H1 (cell line): ENCODE measurements around the gene PRKN. TPM values are rescaled to one million over a fixed set of nuclear protein-coding genes. Genes with fewer than 3 reads are reported as not detected.

ENCODE experiments used
- CTCF ChIA-PET: fragments of 300-600 bp; sonication (Branson Sonifier 250); formaldehyde crosslinking; loops from one replicate; lab custom pipeline; 2021; ENCODE audit not compliant: partially characterized antibody; lab: Charles Lee
- POLR2A ChIA-PET: fragments of 300-600 bp; sonication (Branson Sonifier 250); formaldehyde crosslinking; loops from one replicate; lab custom pipeline; 2021; ENCODE audit warnings: inconsistent platforms; ENCODE audit not compliant: partially characterized antibody; lab: Charles Lee
- DNase-seq, 2 experiments: peaks; one replicate each; pipeline versions ENCODE4 v3.0.0 to v3.0.0-alpha.2; 2010 to 2022; ENCODE audit warnings: low spot score in 2 of 2, low read depth in 1 of 2, mixed read lengths in 1 of 2
- FAIRE-seq: peaks from 2 replicates; lab custom pipeline; 2011; peaks lifted over from hg19 to GRCh38; lab: Jason Lieb, UNC
- H2AFZ ChIP-seq: 2 replicates; pipeline ENCODE4 v1.8.1; 2012; ENCODE audit warnings: low read length, inconsistent platforms
- H2AK5ac ChIP-seq: 2 replicates; pipeline ENCODE4 v1.6.1; 2013; ENCODE audit warnings: low read depth, low read length
- H2BK120ac ChIP-seq: replicated peaks from 2 replicates; pipeline ENCODE3; 2013; ENCODE audit warnings: low read depth, low read length, inconsistent platforms
- H2BK12ac ChIP-seq: 2 replicates; pipeline ENCODE4 v1.6.1; 2013; ENCODE audit warnings: low read depth, low read length
- H2BK15ac ChIP-seq: 2 replicates; pipeline ENCODE4 v1.6.1; 2013; ENCODE audit warnings: low read length
- H2BK20ac ChIP-seq: 2 replicates; pipeline ENCODE4 v1.6.1; 2013; ENCODE audit warnings: low read length
- H2BK5ac ChIP-seq: 2 replicates; pipeline ENCODE4 v1.6.1; 2013; ENCODE audit warnings: low read depth, low read length
- H3K14ac ChIP-seq: 2 replicates; pipeline ENCODE4 v1.6.1; 2013; ENCODE audit warnings: inconsistent platforms; ENCODE audit not compliant: insufficient read length
- H3K18ac ChIP-seq: 2 replicates; pipeline ENCODE4 v1.6.1; 2013; ENCODE audit warnings: low read length; ENCODE audit errors: extremely low read depth
- H3K23ac ChIP-seq: 2 replicates; pipeline ENCODE4 v1.6.1; 2013; ENCODE audit warnings: inconsistent platforms; ENCODE audit not compliant: insufficient read length
- H3K23me2 ChIP-seq: 2 replicates; pipeline ENCODE4 v1.6.1; 2013; ENCODE audit warnings: low read depth, low read length
- H3K27ac ChIP-seq: 2 replicates; pipeline ENCODE4 v1.6.1; 2011; ENCODE audit warnings: low read depth, low read length, inconsistent platforms
- H3K27me3 ChIP-seq, 4 experiments: replicated peaks in 1 of 4; 1 replicate in 1 of 4; 2 replicates in 3 of 4; pipeline versions ENCODE4 v1.6.1 to v1.8.1; 2011 to 2013; ENCODE audit warnings: low read length in 3 of 4, mild to moderate bottlenecking in 3 of 4, inconsistent platforms in 2 of 4, mixed read lengths in 2 of 4, moderate library complexity in 1 of 4; ENCODE audit not compliant: control insufficient read depth in 3 of 4, insufficient read depth in 3 of 4; ENCODE audit errors: extremely low read depth in 1 of 4
- H3K36me3 ChIP-seq, 4 experiments: 2 replicates each; pipeline versions ENCODE4 v1.6.1 to v1.8.1; 2011 to 2013; ENCODE audit warnings: mild to moderate bottlenecking in 4 of 4, low read length in 3 of 4, moderate library complexity in 2 of 4, control low read depth in 1 of 4, inconsistent platforms in 1 of 4; ENCODE audit not compliant: insufficient read depth in 4 of 4, control insufficient read depth in 2 of 4
- H3K4ac ChIP-seq: replicated peaks from 2 replicates; pipeline ENCODE3; 2013; ENCODE audit warnings: low read length, low read depth, mixed read lengths, inconsistent platforms; ENCODE audit not compliant: insufficient read length
- H3K4me1 ChIP-seq, 4 experiments: replicated peaks in 1 of 4; 1 replicate in 1 of 4; 2 replicates in 3 of 4; pipeline versions ENCODE4 v1.6.1 to v1.8.1; 2011 to 2013; ENCODE audit warnings: low read length in 3 of 4, inconsistent platforms in 2 of 4, mixed read lengths in 1 of 4; ENCODE audit not compliant: insufficient read depth in 4 of 4, control insufficient read depth in 3 of 4
- H3K4me2 ChIP-seq, 2 experiments: 2 replicates each; pipeline versions ENCODE4 v1.6.1 to v1.8.1; 2011 to 2013; ENCODE audit warnings: low read depth in 2 of 2, low read length in 2 of 2, control low read depth in 1 of 2, inconsistent platforms in 1 of 2, mild to moderate bottlenecking in 1 of 2; ENCODE audit not compliant: insufficient read depth in 1 of 2
- H3K4me3 ChIP-seq, 4 experiments: fragments of 200-600, 300-600 bp in 1 of 4; sonication (generic), shearing (Covaris generic), sonication (Bioruptor Twin) in 1 of 4; 2 replicates each; pipeline versions ENCODE4 v1.5.1 to v1.8.1; 2011 to 2016; ENCODE audit warnings: low read length in 4 of 4, low read depth in 3 of 4, control low read depth in 2 of 4, inconsistent platforms in 2 of 4, mild to moderate bottlenecking in 2 of 4, mixed read lengths in 1 of 4, moderate library complexity in 1 of 4; ENCODE audit not compliant: insufficient read depth in 2 of 4; ENCODE audit errors: extremely low read depth in 1 of 4
- H3K56ac ChIP-seq: replicated peaks from 2 replicates; pipeline ENCODE3; 2013; ENCODE audit warnings: low read depth, mild to moderate bottlenecking, mixed read lengths, low read length, inconsistent platforms; ENCODE audit not compliant: insufficient read length
- H3K79me1 ChIP-seq: 2 replicates; pipeline ENCODE4 v1.6.1; 2013; ENCODE audit warnings: low read depth, low read length, control low read depth
- H3K79me2 ChIP-seq, 2 experiments: 2 replicates each; pipeline versions ENCODE4 v1.6.1 to v1.8.1; 2012 to 2013; ENCODE audit warnings: low read length in 2 of 2, mild to moderate bottlenecking in 2 of 2, inconsistent platforms in 1 of 2; ENCODE audit not compliant: insufficient read depth in 2 of 2, control insufficient read depth in 1 of 2
- H3K9ac ChIP-seq, 4 experiments: replicated peaks in 1 of 4; 1 replicate in 1 of 4; 2 replicates in 3 of 4; pipeline versions ENCODE4 v1.6.1 to v1.8.1; 2011 to 2013; ENCODE audit warnings: low read depth in 3 of 4, low read length in 3 of 4, control low read depth in 2 of 4, mild to moderate bottlenecking in 2 of 4, moderate library complexity in 2 of 4, inconsistent platforms in 1 of 4; ENCODE audit errors: extremely low read depth in 1 of 4
- H3K9me3 ChIP-seq, 2 experiments: 2 replicates each; pipeline versions ENCODE4 v1.6.1 to v1.8.1; 2012 to 2013; ENCODE audit warnings: mild to moderate bottlenecking in 2 of 2, moderate library complexity in 2 of 2, control low read depth in 1 of 2, inconsistent platforms in 1 of 2, low read depth in 1 of 2, low read length in 1 of 2, mixed read lengths in 1 of 2; ENCODE audit not compliant: insufficient read depth in 2 of 2
- H4K20me1 ChIP-seq, 2 experiments: replicated peaks in 1 of 2; 2 replicates each; pipeline versions ENCODE3 to v1.8.1; 2011 to 2013; ENCODE audit warnings: inconsistent platforms in 2 of 2, low read length in 2 of 2, mild to moderate bottlenecking in 1 of 2; ENCODE audit not compliant: insufficient read depth in 2 of 2, control insufficient read depth in 1 of 2
- H4K5ac ChIP-seq: 2 replicates; pipeline ENCODE4 v1.6.1; 2013; ENCODE audit warnings: low read length, low read depth, mixed read lengths, inconsistent platforms; ENCODE audit not compliant: insufficient read length
- H4K8ac ChIP-seq: 2 replicates; pipeline ENCODE4 v1.8.0; 2013; ENCODE audit warnings: mild to moderate bottlenecking, moderate library complexity, low read length, inconsistent platforms; ENCODE audit not compliant: insufficient read depth; ENCODE audit errors: extremely low read depth
- H4K91ac ChIP-seq: replicated peaks from 2 replicates; pipeline ENCODE3; 2013; ENCODE audit warnings: low read length, mixed read lengths, inconsistent platforms; ENCODE audit not compliant: insufficient read length
- ATF2 ChIP-seq: IDR thresholded peaks from 2 replicates; pipeline ENCODE4 v1.6.1; 2012; ENCODE audit warnings: low read length, inconsistent platforms
- GABPA ChIP-seq: IDR thresholded peaks from 2 replicates; pipeline ENCODE4 v1.6.1; 2011; ENCODE audit warnings: mild to moderate bottlenecking, low read length, moderate library complexity, borderline replicate concordance; ENCODE audit not compliant: insufficient read depth
- HDAC2 ChIP-seq, 2 experiments: fragments of 300-600 bp in 1 of 2; sonication (generic) in 1 of 2; IDR thresholded peaks; 2 replicates each; pipeline ENCODE4 v1.6.1; 2011 to 2012; ENCODE audit warnings: low read depth in 2 of 2, low read length in 2 of 2, mild to moderate bottlenecking in 2 of 2, moderate library complexity in 2 of 2, borderline replicate concordance in 1 of 2, inconsistent platforms in 1 of 2
- JUN ChIP-seq: IDR thresholded peaks from 2 replicates; pipeline ENCODE4 v1.6.1; 2011; ENCODE audit warnings: low read depth, mild to moderate bottlenecking, improper control_type of control experiment, low read length
- TAF7 ChIP-seq: optimal IDR thresholded peaks from 2 replicates; pipeline ENCODE3; 2011; ENCODE audit warnings: low read depth, mild to moderate bottlenecking, inconsistent platforms, low read length, moderate library complexity, borderline replicate concordance
- TCF12 ChIP-seq: IDR thresholded peaks from 2 replicates; pipeline ENCODE4 v1.6.1; 2011; ENCODE audit warnings: low read depth, mild to moderate bottlenecking, low read length
- WGBS, 2 experiments: shearing (Covaris generic) in 1 of 2; methylation state at CpG; one replicate each; pipeline versions ENCODE4 v1.1.6 to v1.1.7; 2013 to 2015; ENCODE audit warnings: low lambda C conversion rate in 2 of 2, mixed read lengths in 2 of 2, inconsistent platforms in 1 of 2, low coverage in 1 of 2, missing lambda C conversion rate in 1 of 2; ENCODE audit not compliant: insufficient replicate concordance in 2 of 2, insufficient coverage in 1 of 2, insufficient read length in 1 of 2; ENCODE audit errors: extremely low coverage in 1 of 2, missing lambda C conversion rate in 1 of 2; 5-methylcytosine and 5-hydroxymethylcytosine counted together
- polyA plus RNA-seq, 7 experiments: library from polyadenylated mRNA; depleted of rRNA in 3 of 7; stranded (reverse) in 5 of 7; unstranded in 2 of 7; fragments of >200 nt in 5 of 7; fragments of 200-250 nt in 2 of 7; gene quantifications; 1 replicate in 5 of 7; 2 replicates in 1 of 7; 4 replicates in 1 of 7; pipeline versions ENCODE4 v1.2.1 to v1.2.3, GENCODE V29; 2011 to 2013; ENCODE audit warnings: missing spikeins in 2 of 7, mixed read lengths in 2 of 7
- total RNA-seq: library from RNA; stranded (reverse); fragmentation: NEBNext Ultra II Directional; extraction: Animal tissue kit (Norgen Biotek cat#: 25700); gene quantifications from 2 replicates; pipeline ENCODE4 v1.2.1, GENCODE V29; 2021

PRKN gene
- total and polyA plus RNA-seq, 2 of the 8 experiments (the other 6 are each of a cell fraction or from before 2014, with no cell fraction given): 0.13 to 0.29 TPM

- DNase-seq (no peak), FAIRE-seq (no peak)
- H4K5ac ChIP-seq: no peak overlapping the region
- H4K91ac ChIP-seq: no peak overlapping the region
- peaks cover 8% of the 10 kb centered on the region; the same call in 1 of the 2 replicates for H3K23me2 ChIP-seq
- no peak overlapping the region for H3K9ac ChIP-seq
- no peaks in the 10 kb centered on the region for H3K79me1 ChIP-seq
- no peaks in the 10 kb centered on the region for H3K4me1 ChIP-seq
- H4K8ac ChIP-seq: no peak overlapping the region
- no peak overlapping the region for H2BK120ac ChIP-seq
- no peaks in the 10 kb centered on the region for H3K27me3 ChIP-seq
- no peak overlapping the region for H3K14ac ChIP-seq
- no peak overlapping the region for H2BK5ac ChIP-seq
- CTCF ChIA-PET: interaction anchor here (0.9 to 2.3 kb wide), 4 partner anchors 11 to 226 kb away, joined by 3 to 11 read pairs (median 6); no protein-coding TSS in a partner anchor
- H3K9me3 ChIP-seq: peaks cover 2 to 6% of the 10 kb centered on the region in 2 experiments; a peak in 2 of 4 replicates
- no peak overlapping the region for H3K18ac ChIP-seq
- no peaks in the 10 kb centered on the region for H4K20me1 ChIP-seq
- no peak overlapping the region for H2BK20ac ChIP-seq
- POLR2A ChIA-PET: no interaction called here
- no peak overlapping the region for H2BK15ac ChIP-seq
- no peak overlapping the region for H3K4me2 ChIP-seq
- no peak overlapping the region for H3K23ac ChIP-seq
- 76% methylated on average over 2 of the region's 2 CpGs; no CpG with 5 or more reads in 1 of the 2 experiments for WGBS, 2 experiments
- H3K4me3 ChIP-seq: no peak overlapping the region
- no peak overlapping the region for H2AK5ac ChIP-seq
- H2BK12ac ChIP-seq: no peak overlapping the region
- H3K36me3 ChIP-seq: no peaks in the 10 kb centered on the region
- H3K56ac ChIP-seq: no peak overlapping the region
- H3K27ac ChIP-seq: no peak overlapping the region
- H2AFZ ChIP-seq: no peak overlapping the region
- no peak overlapping the region for H3K4ac ChIP-seq
- no peaks in the 10 kb centered on the region for H3K79me2 ChIP-seq
- no peak for TF ChIP-seq TAF7
- TF ChIP-seq GABPA: no peak
- no peak for TF ChIP-seq HDAC2 (IDR thresholded peaks at IDR 0.05; ENCODE audit: borderline replicate concordance in 1 of 2, low read depth in 2 of 2, low read length in 2 of 2)
- TF ChIP-seq ATF2: no peak
- no peak for TF ChIP-seq TCF12
- no peak for TF ChIP-seq JUN
Observed at GRCh38 chr6:161407115-161407514, 1320.5 kb downstream of the PRKN start.
